AG08395 (cell line): ENCODE data around the gene C6orf62.
A peak's percentile ranks its signal among the peaks of the same experiment; 100 is the strongest.
"Not testable (repeated sequence)": the region's sequence is repeated elsewhere in the genome, so short reads cannot be mapped to it uniquely, and the experiment has no call there.

Source experiments
- DNase-seq: peaks from one replicate; pipeline ENCODE4 v3.0.0; 2012; ENCODE audit warnings: mixed read lengths, low spot score

Gene C6orf62

DNA sequence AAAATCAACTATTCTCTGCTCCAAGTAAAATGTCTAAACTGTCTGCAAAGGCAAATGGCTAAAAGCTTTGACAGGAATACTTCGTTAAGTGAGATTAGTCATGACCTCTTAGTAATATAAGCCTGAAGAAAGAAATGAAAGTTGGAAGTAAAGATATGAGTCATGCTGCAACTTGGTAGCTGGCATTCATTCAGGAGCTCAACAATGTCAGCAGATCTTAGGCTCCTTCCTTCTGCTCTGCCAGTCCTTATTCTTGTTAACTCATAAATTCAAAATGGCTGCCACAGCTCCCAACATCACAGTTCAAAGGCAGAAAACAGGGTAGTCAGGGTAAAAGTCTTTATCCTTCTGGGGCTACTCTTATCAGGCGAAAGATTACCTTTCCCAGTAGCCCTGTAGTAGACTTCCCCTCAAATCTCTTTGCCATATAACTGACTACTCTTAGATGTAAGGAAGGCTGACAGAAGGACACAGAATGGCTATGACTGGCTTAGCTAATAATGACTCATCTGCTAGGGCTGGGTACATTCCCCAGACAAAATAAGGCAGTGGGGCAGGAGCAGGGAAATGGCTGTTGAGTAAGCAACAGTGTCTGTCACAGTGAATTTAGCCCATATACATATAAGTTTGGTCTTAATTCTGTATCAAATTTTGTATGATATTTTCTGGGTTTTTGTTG lies 24.4 kb upstream of the C6orf62 start:
- DNase-seq = peak; percentile 91

DNA sequence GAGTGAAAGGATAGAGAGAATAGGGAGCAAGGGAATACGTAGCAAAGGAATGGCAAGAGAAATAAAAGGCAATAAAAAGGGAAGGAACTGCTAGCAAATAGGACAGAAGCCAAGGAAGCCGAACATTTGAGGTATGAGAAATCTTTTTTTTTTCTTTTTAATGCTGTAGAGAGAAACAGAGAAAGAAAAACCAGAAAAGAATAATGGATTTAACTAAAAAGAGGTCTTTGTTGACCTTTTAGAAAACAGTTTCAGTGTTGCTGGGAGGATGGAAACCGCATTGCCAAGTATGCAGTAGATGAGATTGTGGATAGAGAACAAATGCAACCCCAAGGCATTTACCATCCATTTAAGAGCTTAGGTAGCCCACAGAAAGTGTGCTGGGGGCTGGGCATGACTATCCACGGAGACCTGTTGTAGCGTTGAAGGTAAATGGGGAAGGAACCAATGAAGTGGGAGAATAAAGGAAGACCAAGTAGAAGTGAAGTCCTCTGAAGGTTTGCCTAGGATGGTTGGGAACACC lies 23.3 kb upstream of the C6orf62 start:
- DNase-seq = no peak

DNA sequence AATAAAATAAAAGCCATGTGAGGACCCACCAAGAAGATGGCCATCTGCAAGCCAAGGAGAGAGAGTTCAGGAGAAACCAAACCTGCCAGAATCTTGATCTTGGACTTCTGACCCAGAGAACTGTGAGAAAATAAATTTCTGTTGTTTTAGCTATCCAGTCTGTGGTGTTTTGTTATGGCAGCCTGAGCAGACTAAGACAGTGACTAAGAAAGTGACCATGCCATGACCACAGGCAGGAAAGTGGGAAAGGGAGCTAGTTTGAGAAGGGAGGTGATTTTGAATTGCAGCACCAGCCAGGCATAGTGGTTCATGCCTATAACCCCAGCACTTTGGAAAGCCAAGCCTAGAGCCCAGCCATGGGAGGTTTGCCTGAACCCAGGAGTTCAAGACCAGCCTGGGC lies 21.9 kb upstream of the C6orf62 start:
- peak; percentile 12 for DNase-seq

DNA sequence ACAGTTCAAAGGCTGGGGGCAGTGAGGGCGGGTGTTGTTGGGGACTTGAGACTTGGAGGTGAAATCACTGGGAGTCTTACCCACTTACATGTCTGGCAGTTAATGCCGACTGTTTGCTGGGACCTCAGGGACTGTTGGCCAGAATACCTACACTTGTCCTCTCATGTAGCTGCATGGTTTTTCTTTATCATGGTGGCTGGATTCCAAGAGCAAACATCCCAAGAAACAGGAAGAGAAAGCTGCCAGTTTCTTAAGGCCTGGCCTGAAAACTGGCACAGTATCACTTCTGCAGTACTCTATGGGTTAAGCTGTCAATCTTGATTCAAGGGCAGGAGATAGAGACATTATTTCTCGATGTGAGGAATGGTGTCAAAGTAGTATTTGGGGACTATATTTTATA lies 19.8 kb upstream of the C6orf62 start:
- DNase-seq = no peak

DNA sequence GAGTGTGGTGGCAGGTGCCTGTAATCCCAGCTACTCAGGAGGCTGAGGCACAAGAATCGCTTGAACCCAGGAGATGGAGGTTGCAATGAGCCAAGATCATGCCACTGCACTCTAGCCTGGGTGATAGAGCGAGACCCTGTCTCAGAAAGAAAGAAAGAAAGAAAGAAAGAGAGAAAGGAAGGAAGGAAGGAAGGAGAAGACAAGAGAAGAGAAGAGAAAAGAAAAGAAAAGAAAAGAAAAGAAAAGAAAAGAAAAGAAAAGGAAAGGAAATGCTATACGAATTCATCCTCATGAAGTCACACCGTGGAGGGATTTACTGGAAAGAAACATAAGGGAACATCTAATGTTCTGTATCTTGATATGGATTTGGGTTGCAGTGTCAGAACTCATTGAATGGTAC lies 15.8 kb upstream of the C6orf62 start:
- DNase-seq = not testable (repeated sequence)

DNA sequence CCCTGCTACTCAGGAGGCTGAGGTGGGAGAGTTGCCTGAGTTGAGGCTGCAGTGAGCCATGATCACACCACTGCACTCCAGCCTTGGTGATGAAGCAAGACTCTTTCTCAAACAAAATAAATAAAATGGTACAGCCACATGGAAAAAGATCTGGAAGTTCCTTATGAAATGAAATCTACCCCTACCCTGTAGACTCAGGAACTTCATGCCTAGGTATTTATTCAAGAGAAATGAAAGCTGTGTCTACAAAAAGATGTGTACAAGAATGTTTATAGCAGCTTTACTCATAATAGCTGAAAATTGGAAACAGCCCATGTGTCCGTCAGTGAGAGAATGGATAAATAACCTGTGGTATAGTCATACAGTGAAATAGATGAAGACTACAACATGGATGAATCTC lies 15.2 kb upstream of the C6orf62 start:
- DNase-seq = no peak

DNA sequence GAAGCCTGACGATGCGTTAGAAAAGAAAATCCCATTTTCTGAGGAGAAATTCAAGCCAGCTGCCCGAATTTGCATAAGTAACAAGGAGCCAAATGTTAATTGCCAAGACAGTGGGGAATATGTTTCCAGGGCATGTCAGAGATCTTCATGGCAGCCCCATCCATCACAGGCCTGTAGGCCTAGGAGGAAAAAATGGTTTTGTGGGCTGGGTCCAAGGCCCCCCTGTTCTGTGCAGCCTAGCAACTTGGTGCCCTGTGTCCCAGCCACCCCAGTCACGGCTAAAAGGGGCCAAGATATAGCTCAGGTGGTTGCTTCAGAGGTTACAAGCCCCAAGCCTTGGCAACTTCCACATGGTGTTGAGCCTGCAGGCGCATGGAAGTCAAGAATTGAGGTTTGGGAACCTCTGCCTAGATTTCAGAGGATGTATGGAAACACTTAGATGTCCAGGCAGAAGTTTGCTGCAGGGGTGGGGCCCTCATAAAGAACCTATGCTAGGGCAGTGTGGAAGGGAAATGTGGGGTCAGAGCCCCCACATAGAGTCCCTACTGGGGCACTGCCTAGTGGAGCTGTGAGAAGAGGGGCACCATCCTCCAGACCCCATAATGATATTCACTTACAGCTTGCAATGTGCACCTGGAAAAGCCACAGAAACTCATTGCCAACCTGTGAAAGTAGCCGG lies 12.6 kb upstream of the C6orf62 start:
- DNase-seq = not testable (repeated sequence)

DNA sequence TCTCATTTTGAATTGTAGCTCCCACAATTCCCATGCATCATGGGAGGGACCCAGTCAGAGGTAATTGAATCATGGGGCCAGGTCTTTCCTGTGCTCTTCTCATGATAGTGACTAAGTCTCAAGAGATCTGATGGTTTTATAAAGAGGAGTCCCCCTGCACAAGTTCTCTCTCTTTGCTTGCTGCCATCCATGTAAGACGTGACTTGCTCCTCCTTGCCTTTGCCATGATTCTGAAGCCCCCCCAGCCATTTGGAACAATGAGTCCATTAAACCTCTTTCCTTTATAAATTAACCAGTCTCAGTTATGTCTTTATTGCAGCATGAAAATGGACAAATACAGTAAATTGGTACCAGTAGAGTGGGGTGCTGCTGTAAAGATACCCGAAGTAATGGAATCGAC lies 11.7 kb upstream of the C6orf62 start:
- not testable (repeated sequence) for DNase-seq

DNA sequence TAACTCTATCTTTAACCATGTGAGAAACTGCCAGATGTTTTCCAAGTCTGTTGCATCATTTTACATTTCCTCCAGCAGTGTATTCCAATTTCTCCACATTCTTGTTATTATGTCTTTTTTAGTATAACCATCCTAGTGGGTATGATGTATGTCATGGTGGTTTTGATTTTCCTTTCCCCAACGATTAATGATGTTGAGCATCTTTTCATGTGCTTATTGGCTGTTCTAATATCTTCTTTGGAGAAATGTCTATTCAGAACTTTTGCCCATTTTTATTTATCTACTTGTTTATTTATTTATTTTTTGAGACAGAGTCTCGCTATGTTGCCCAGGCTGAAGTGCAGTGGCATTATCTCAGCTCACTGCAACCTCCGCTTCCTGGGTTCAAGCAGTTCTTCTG lies 4.3 kb upstream of the C6orf62 start:
- DNase-seq = no peak

DNA sequence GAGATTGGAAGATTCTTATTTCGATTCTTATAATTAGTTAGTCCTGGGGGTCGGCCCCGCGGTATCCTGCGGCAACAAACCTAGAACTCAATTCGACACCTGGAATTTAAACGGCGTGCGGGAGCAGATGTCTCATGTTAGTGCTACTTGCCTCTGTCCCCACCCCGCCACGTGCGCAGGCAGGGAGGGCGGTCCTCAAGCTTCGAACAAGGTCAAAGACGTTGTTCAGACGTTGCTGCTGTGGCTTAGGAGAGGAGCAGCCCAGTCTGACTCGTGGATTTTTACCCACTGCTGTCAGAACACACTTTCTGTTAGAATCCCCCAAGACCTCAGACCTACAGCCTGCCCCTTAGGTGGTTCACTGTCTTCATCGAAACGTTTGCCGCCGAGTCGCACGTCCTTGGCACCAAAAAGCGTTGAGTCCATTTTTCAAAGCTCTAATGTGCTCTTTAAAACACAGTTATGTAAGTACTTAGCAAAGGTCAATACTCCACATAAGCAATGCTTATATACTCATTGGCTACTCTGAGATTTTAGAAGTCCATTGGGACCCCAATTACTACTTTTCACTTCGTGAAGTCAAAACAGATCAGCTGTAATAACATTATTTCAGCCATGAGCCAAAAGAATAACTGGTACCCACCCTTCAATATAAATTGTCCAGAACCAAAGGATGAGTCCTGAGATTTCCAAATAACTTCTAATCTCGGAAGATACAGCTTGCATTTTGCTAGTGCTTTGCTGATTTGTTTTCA lies 2.7 kb upstream of the C6orf62 start:
- DNase-seq = peak; percentile 68

DNA sequence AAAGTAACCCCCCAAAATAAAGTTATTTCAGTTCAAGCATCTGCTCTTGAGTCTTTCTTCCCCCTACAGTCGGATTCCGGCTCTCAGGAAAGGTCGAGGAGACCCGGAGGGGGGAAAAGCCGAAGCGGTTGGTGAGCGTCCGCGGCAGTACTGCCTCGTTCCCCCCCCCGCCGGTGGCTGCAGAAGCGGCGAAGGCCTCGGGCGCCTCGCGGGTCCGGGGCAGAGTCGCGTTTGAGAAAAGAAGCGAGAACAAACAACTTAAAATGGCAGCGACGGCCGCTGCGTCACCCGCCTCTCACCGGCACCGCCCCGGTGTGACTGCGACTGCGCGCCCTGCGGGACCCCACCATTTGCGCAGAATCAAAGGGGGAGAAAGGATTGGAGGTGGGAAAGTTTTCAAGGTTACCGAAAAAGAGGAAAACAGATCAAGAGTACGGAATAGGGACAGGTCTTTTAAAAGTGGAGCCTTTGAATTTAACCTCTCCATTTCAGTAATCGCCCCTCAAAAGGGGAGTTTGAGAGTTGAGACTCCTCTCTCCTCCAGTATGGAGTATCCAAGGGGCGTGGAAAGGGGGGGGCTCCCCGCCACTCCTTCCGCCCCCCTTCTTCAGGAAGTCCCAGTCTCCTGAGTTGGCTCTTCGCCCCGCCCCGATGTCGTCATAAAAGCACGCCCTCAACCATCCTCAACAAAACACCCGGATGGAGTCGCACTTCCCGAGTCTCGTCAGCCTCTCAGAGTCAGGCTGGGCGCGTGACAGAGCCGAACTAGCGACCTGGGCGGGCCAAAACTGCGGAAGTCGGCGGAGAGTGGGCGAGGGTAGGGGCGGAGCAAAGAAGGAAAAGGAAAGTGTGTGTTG lies 1.9 kb upstream of the C6orf62 start:
- DNase-seq = peak; percentile 99

DNA sequence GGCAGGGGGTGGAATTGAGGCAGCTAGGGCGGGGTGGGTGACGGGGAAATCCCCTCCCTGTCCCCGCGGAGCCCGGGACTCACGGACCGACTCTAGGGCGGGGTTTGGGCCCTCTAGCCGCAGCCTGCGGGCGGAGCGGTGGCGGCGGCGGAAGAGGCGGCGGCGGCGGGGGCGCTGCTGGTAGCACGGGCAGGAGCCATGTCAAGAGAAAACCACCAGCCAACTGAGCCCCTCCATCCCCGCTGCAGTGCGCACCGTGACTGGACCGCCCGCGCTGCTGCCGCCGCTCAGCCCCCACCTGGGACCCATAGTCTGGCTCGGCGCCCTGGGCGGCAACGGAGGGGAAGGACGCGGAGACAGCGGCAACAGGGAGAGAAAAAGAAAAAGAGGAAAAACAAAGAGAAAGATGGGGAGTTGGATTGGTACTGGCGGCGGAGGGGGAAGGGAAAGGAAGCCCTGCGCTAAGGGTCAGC lies 1.2 kb upstream of the C6orf62 start:
- peak; percentile 35 for DNase-seq

DNA sequence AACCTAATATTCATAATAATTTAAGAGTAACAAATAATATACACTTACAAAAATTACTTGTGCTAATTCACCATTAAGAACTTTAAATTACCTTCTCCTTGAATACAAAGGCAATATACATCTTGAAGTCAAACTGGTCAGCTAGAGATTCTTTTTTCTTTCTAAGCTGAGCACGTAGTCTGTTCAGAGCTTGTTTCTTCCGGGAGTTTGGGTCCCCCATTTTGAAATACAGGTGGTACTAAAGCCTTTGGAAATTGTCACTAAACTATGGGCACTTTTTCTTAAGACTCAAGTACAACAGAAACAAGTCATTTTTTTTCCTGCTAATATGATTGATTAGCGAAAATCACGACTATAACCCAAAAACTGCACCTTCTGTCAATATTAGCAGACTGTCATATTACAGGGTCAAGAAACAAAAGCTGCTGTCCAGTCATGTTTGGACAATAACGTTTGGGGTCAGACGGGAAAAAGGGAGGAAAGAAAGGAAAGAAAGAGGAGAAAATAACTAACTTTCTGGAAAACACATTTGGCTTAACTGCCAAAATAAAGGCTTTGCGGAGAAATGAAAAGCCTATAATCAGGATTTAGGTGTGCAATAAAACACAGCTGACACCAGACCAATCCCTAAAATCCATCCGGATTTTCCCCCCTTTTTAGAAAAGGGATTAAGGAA lies 367 bp downstream of the C6orf62 start:
- DNase-seq = no peak

DNA sequence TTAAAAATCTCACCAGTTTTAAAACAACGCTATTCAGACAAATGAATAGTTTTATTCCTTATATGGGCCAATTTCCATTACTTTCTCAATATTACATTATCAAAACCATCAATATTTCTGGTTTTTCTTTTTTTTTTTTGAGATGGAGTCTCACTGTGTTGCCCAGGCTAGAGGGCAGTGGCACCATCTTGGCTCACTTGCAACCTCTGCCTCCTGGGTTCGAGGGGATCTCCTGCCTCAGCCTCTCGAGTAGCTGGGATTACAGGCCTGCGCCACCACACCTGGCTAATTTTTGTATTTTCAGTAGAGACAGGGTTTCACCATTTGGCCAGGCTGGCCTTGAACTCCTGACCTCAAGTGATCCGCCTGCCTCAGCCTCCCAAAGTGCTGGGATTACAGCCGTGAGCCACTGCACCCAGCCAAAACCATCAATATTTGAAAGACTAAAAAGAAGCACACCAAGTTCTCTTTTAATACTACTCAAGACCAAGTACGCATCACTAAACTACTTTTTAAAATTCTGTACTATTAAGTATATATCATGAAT lies 2.3 kb downstream of the C6orf62 start:
- not testable (repeated sequence) for DNase-seq

DNA sequence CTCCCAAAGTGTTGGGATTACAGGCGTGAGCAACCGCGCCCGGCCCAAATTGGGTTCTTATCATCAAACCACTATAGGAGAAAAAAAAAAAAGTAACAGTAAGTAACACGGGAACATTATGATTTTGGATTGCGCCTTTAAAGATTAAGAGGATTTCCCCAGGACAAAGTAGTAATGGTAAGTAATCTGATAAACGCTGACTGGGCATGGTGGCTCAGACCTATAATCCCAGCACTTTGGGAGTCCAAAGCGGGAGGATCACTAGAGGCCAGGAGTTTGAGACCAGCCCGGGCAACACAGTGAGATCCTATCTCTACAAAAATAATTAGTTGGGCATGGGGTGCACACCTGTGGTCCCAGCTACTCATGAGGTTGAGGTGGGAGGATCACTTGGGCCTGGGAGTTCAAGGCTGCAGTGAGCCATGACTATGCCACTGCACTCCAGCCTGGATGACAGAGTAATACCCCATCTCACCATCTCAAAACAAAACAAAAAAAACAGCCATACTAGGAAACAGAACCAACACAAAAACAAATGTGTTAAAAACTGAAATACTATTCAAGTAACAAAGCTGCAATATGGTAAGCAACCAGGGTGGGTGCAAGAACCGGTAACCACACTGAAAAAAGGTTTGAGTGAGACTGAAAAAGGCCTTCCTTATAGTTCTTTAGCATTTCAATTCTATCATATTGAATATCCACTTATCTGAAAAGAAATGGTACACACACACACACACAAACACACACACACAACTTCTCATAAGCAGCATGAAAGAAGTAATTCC lies 8.2 kb downstream of the C6orf62 start:
- DNase-seq = no peak

DNA sequence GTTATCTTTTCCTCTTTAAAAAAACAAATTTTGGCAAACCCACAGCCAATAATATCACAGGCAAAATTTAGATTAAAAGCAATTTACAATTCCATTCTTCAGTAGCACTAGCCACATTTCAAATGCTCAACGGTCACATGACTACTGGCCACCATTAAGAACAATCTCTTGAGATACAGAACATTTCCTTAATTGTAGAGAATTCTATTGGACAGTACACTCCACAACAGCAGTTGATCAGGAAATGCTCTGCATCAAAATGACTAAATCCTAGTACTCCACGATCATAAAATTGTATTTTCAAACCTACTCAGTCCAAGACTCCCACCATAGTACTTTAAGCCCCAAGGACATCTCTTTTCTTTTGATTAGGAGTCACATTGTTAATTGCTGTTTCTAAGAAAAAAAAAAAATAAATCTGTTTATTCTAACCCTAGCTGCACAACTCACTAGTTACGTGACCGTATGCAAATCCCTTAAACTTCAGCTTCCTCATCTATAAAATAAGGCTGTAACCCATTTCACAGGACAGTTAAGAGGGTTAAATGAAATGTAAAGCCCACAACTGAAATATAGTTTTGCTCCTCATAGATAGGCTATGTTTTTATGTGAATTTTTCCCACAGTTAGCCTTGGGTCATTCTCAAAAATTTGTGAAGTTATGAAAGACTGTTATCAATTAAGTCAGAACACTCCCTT lies 9.8 kb downstream of the C6orf62 start:
- DNase-seq = no peak

DNA sequence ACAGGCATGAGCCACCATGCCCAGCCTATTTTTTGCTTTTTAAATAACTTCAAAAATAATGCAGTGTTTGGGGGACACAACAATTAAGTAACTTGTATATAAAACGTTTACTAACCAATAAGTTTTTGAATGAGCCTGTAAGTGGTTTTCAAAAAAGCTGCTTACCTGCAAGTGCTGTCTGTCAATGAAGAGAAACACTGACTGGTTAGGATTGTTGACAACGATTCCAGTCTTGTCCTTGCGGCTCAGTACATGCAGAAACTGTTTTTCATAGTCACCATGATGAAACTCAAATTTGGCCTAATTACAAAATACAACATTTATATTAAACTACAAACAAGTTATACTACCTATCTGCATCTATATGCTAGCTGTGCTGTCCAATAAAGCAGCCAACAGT lies 10.3 kb downstream of the C6orf62 start:
- DNase-seq = no peak

DNA sequence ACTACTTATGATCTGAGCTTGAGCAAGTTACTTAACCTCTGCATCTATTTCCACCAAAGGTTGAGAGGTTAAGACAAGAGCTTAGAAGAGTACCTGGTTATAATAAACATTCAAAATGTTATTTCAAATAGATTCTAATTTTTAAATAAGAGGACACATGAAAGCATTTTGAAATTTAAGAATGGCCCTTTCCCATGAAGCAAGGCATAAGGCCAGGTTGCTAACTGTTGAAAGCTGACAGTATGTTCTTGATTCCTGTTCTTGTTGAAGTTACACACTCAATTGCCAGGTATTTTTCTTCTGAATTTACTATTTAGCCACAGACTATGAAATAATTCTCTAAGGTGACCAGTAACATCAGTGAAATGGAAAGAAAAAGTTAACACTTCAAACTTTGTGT lies 14.5 kb downstream of the C6orf62 start:
- no peak for DNase-seq

DNA sequence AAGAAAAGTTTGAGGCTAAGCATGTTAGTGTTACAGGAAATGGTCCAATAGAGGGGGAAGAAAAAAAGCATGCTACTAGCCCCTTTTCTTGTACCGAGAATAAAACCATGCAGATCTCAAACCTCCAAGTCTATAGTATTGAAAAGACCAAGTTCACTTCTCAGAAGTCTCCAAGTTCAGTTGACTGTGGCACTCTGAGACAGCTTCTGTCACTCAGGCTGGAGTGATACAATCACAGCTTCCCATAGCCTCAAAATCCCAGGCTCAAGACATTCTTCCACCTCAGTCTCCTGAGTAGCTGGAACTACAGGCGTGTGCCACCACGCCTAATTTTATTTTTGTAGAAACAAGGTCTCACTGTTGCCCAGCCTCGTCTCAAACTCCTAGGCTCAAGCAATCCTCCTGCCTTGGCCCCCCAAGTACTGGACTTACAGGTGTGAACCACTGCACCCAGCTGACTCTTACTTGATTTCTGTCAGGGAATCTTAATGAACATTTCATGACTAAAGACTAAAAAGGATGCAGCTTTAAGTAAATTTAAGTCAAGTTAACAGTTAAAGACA lies 16.2 kb downstream of the C6orf62 start:
- DNase-seq = no peak
